Mesothelial cell of epicardium (in vitro differentiated cells): Measurements from ENCODE around the gene NDUFB11. TPM values are rescaled to one million over a fixed set of nuclear protein-coding genes. Genes with fewer than 3 reads are reported as not detected.

Source experiments
- DNase-seq, 2 experiments: peaks; one replicate each; pipeline ENCODE4 v3.0.0; 2021; ENCODE audit warnings: low spot score in 2 of 2; ENCODE audit not compliant: unreplicated experiment in 2 of 2
- H3K27ac Mint-ChIP-seq: 2 replicates; pipeline ENCODE4 v1.8.0; 2021; ENCODE audit warnings: mixed read lengths
- H3K27me3 Mint-ChIP-seq: 2 replicates; pipeline ENCODE4 v1.8.0; 2021; ENCODE audit warnings: low read depth, mixed read lengths
- H3K36me3 Mint-ChIP-seq: 2 replicates; pipeline ENCODE4 v1.8.0; 2021; ENCODE audit warnings: mixed read lengths
- H3K4me1 Mint-ChIP-seq: 2 replicates; pipeline ENCODE4 v1.8.0; 2021; ENCODE audit warnings: mixed read lengths
- H3K4me3 Mint-ChIP-seq: 2 replicates; pipeline ENCODE4 v1.8.0; 2021; ENCODE audit warnings: mild to moderate bottlenecking, moderate library complexity, mixed read lengths
- H3K9me3 Mint-ChIP-seq: 2 replicates; pipeline ENCODE4 v1.8.0; 2021; ENCODE audit warnings: mixed read lengths
- total RNA-seq: library from RNA; stranded (reverse); gene quantifications from 3 replicates; pipeline ENCODE4 v1.2.1, GENCODE V29; 2021
- TF ChIP-seq, protein P1 (sequence below): fragments of 200-600 bp; sonication (generic); IDR thresholded peaks from one replicate; pipeline ENCODE4 v1.5.0; 2021; ENCODE audit warnings: antibody characterized with exemption; ENCODE audit not compliant: unreplicated experiment

Gene NDUFB11
- total RNA-seq, 1 donor from 2014 or later = 82.9 TPM

DNA sequence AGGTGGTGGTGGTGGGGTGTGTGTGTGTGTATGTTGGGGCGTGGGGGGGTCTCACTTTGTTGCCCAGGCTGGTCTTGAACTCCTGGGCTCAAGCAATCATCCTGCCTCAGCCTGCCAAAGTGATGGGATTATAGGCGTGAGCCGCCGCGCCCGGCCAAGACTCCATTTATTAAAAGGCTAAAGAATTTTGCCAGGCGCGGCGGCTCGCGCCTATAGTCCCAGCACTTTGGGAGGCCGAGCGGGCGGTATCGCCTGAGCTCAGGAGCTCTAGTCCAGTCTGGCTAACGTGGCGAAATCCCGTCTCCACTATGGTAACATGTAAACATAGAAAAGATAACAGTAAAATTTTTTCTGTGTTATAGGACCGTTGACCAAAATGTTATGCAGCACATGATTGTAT lies 45.4 kb upstream of the NDUFB11 start:
- Mint-ChIP-seq H3K9me3 (no peaks in the 10 kb centered on the region), H3K36me3 (peaks cover 7% of the 10 kb centered on the region), H3K4me1 (peaks cover 18% of the 10 kb centered on the region), H3K27me3 (no peaks in the 10 kb centered on the region), H3K27ac (no peak overlapping the region), H3K4me3 (no peak overlapping the region)
- DNase-seq = no peak
- TF ChIP-seq, protein P1, sequence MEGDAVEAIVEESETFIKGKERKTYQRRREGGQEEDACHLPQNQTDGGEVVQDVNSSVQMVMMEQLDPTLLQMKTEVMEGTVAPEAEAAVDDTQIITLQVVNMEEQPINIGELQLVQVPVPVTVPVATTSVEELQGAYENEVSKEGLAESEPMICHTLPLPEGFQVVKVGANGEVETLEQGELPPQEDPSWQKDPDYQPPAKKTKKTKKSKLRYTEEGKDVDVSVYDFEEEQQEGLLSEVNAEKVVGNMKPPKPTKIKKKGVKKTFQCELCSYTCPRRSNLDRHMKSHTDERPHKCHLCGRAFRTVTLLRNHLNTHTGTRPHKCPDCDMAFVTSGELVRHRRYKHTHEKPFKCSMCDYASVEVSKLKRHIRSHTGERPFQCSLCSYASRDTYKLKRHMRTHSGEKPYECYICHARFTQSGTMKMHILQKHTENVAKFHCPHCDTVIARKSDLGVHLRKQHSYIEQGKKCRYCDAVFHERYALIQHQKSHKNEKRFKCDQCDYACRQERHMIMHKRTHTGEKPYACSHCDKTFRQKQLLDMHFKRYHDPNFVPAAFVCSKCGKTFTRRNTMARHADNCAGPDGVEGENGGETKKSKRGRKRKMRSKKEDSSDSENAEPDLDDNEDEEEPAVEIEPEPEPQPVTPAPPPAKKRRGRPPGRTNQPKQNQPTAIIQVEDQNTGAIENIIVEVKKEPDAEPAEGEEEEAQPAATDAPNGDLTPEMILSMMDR = no peak

DNA sequence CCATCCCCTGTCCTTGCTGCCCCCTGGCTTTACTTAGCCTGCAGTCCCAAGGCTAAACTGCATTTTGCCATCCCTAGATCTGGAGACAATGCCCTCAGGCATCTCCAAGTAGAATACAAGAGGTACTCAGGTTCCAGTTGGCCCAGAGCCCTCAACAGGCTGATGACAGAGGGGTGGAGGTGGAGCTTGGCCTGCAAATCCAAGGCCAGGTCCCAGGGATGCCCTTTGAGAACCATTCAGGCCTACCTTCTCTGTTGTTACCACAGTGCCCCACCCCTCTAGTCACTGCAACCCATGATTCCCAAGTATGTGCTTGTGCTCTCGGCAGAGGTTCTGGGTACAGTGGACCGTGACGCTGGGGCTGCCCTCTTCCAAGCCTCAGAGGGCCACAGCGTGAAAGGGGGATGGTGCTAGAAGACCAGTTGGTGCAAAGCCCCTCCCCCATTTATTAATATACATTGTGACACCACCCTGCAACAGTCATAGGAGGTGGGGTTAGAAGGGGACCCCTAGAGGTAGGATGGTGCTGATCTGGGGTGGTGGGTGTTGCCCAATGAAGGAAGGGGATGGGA lies 42.7 kb upstream of the NDUFB11 start:
- Mint-ChIP-seq H3K4me3 (no peak overlapping the region), H3K4me1 (peaks cover 3% of the 10 kb centered on the region), H3K27ac (no peak overlapping the region), H3K27me3 (no peaks in the 10 kb centered on the region), H3K9me3 (no peaks in the 10 kb centered on the region), H3K36me3 (peaks cover 12% of the 10 kb centered on the region)
- TF ChIP-seq, protein P1 = no peak
- no peak for DNase-seq

DNA sequence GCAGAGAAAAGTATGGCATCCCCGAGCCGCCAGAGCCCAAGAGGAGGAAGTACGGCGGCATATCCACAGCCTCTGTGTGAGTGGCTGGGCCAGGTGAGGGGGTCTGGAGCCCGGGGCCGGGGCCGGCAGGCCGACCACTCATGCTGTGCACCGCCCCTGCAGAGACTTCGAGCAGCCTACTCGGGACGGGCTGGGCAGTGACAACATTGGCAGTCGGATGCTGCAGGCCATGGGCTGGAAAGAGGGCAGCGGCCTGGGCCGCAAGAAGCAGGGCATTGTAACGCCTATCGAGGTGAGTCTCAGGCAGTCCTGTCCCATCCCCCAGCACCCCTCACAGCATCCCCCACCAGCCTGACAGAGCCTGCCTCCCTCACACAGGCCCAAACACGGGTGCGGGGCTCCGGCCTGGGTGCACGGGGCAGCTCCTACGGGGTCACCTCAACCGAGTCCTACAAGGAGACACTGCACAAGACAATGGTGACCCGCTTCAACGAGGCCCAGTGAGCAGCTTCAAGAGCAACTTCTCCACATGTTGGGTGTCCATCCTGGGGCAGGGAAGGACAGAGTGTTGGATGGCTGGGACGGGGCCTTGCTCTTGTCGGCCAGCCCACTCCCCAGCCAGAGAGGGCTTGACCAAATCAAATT lies 41.7 kb upstream of the NDUFB11 start:
- H3K4me1 Mint-ChIP-seq = peaks cover 3% of the 10 kb centered on the region
- TF ChIP-seq, protein P1 = no peak
- H3K36me3 Mint-ChIP-seq = peaks cover 12% of the 10 kb centered on the region
- H3K9me3 Mint-ChIP-seq = no peaks in the 10 kb centered on the region
- H3K27me3 Mint-ChIP-seq = no peaks in the 10 kb centered on the region
- H3K27ac Mint-ChIP-seq = no peak overlapping the region
- H3K4me3 Mint-ChIP-seq = no peak overlapping the region
- DNase-seq = no peak

DNA sequence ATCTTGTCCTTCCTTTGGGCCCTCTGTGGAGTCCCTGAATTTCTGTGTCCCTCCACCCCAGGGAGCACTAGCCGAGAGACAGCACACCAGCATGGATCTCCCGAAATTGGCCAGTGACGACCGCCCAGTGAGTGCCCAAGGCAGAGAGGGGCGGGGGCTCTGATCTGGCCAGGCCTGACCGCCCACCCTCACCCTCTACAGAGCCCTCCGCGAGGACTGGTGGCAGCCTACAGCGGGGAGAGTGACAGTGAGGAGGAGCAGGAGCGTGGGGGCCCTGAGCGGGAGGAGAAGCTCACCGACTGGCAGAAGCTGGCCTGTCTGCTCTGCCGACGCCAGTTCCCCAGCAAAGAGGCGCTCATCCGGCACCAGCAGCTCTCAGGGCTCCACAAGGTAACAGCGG lies 40.7 kb upstream of the NDUFB11 start:
- no peaks in the 10 kb centered on the region for H3K4me1 Mint-ChIP-seq

DNA sequence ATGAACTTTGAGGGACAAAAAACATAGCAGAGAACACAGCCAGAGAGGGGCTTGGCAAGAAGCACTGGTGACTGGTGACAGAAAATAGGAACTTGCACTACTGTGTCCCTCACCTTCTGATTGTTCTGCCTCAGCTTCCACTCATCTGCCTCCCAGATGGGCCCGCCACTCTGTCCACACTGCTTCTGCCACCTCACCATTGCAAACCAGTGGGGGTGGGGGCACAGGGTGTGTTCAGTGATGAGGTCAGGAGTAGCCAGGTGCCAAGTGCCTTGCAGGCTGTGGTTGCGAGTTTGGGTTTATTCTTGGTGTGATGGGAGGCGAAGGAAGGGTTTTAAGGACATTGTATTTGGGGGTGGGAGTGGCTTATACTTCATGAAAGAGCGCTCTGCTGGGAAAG lies 40.0 kb upstream of the NDUFB11 start:
- Mint-ChIP-seq H3K4me3 (no peak overlapping the region), H3K27me3 (no peaks in the 10 kb centered on the region), H3K9me3 (no peaks in the 10 kb centered on the region), H3K36me3 (peaks cover 12% of the 10 kb centered on the region), H3K4me1 (no peaks in the 10 kb centered on the region), H3K27ac (no peak overlapping the region)
- DNase-seq = no peak
- TF ChIP-seq, protein P1 = no peak

More for the DNA sequence above, 40.7 kb upstream of the NDUFB11 start:
- Mint-ChIP-seq H3K36me3 (peaks cover 12% of the 10 kb centered on the region), H3K9me3 (no peaks in the 10 kb centered on the region), H3K27me3 (no peaks in the 10 kb centered on the region), H3K4me3 (no peak overlapping the region), H3K27ac (no peak overlapping the region)
- DNase-seq = no peak
- TF ChIP-seq, protein P1 = no peak
